Omental fat pad (tissue), 4 donors: ENCODE measurements around the gene FZR1. TPM values are rescaled to one million over a fixed set of nuclear protein-coding genes. Genes with fewer than 3 reads are reported as not detected.
"Not testable (repeated sequence)": the region's sequence is repeated elsewhere in the genome, so short reads cannot be mapped to it uniquely, and the experiment has no call there.

Experiments used
- ATAC-seq: fragments of 150-250 bp; one replicate; pipeline ENCODE4 v1.9.1; 2016; ENCODE audit warnings: mild to moderate bottlenecking, moderate library complexity; ENCODE audit not compliant: low FRiP score
- DNase-seq: peaks from one replicate; pipeline ENCODE4 v3.0.0-alpha.2; 2019; ENCODE audit warnings: low spot score
- CTCF ChIP-seq, 3 donors: fragments of 450-650 bp; IDR thresholded peaks; one replicate each; pipeline ENCODE4 v1.5.1; 2016 to 2017; ENCODE audit warnings: antibody characterized with exemption in 3 of 3, mild to moderate bottlenecking in 3 of 3, moderate library complexity in 2 of 3
- total RNA-seq, 4 donors: library from RNA; depleted of rRNA; stranded (reverse); fragments of >200 nt; gene quantifications; one replicate each; pipeline ENCODE4 v1.1.0, GENCODE V29; 2016

FZR1 gene
- total RNA-seq, 4 donors from 2014 or later = 10.0 to 33.1 (median 15.3) TPM

- ATAC-seq (no peak), DNase-seq (no peak)
- no peak for TF ChIP-seq CTCF (IDR thresholded peaks at IDR 0.05)
Measured at GRCh38 chr19:3527238-3527910, 21.3 kb downstream of the FZR1 start.

GRCh38 chr19:3528080-3528479, 22.0 kb downstream of the FZR1 start:
- no peak for DNase-seq
- ATAC-seq = no peak
- no peak for TF ChIP-seq CTCF (IDR thresholded peaks at IDR 0.05)

GRCh38 chr19:3528539-3529211, 22.6 kb downstream of the FZR1 start:
- ATAC-seq (no peak), DNase-seq (no peak)
- no peak for TF ChIP-seq CTCF (IDR thresholded peaks at IDR 0.05)

GRCh38 chr19:3529299-3529698, 23.2 kb downstream of the FZR1 start:
- DNase-seq, ATAC-seq: not testable (repeated sequence)

- DNase-seq (no peak), ATAC-seq (no peak)
- no peak for TF ChIP-seq CTCF (IDR thresholded peaks at IDR 0.05)
Measured at GRCh38 chr19:3530389-3530788, 24.3 kb downstream of the FZR1 start.

- TF ChIP-seq CTCF (IDR thresholded peaks at IDR 0.05) = no peak
- ATAC-seq = no peak
- DNase-seq = no peak
Measured at GRCh38 chr19:3531716-3532115, 25.6 kb downstream of the FZR1 start.

GRCh38 chr19:3532154-3532786, 26.2 kb downstream of the FZR1 start:
- no peak for TF ChIP-seq CTCF (IDR thresholded peaks at IDR 0.05)
- DNase-seq = no peak
- ATAC-seq = no peak
